Body of pancreas (tissue), 4 donors: ENCODE results near the gene NR6A1.

Source experiments
- CTCF ChIP-seq, 7 experiments: fragments of 450-650 bp in 4 of 7; fragments of 200-600 bp in 3 of 7; sonication (generic) in 3 of 7; IDR thresholded peaks; one replicate each; pipeline ENCODE4 v1.5.1; 2016 to 2019; ENCODE audit warnings: antibody characterized with exemption in 7 of 7
- POLR2A ChIP-seq, 3 donors: fragments of 450-650 bp; IDR thresholded peaks; one replicate each; pipeline ENCODE4 v1.6.1; 2016; ENCODE audit warnings: antibody characterized with exemption in 3 of 3, mild to moderate bottlenecking in 2 of 3

GRCh38 chr9:124559871-124560270 is 211.2 kb downstream of the NR6A1 start:
- TF ChIP-seq CTCF (IDR thresholded peaks at IDR 0.05) (no peak), POLR2A (IDR thresholded peaks at IDR 0.05) (no peak)
